Right lobe of liver (tissue), 6 donors: ENCODE measurements around the gene PAPLN. TPM values are rescaled to one million over a fixed set of nuclear protein-coding genes. Genes with fewer than 3 reads are reported as not detected.
A peak's percentile ranks its signal among the peaks of the same experiment; 100 is the strongest.
"Not testable (repeated sequence)": the region's sequence is repeated elsewhere in the genome, so short reads cannot be mapped to it uniquely, and the experiment has no call there.

ENCODE experiments used
- ATAC-seq, 4 donors: fragments of 200-7000 bp; cut with Tn5 transposase; one replicate each; pipeline ENCODE4 v1.9.1; 2020; ENCODE audit warnings: mild to moderate bottlenecking in 4 of 4, moderate library complexity in 4 of 4
- DNase-seq, 3 donors: peaks; one replicate each; pipeline ENCODE4 v3.0.0-alpha.2; 2020
- H3K27ac ChIP-seq, 3 donors: fragments of 200-600 bp; one replicate each; pipeline ENCODE4 v1.8.0; 2022
- H3K27me3 ChIP-seq, 2 donors: fragments of 200-600 bp; one replicate each; pipeline ENCODE4 v1.8.0; 2022
- H3K36me3 ChIP-seq, 4 donors: fragments of 200-600 bp; sonication (generic) in 1 of 4; one replicate each; pipeline versions ENCODE4 v1.5.1 to v1.8.0; 2017 to 2022; ENCODE audit warnings: control low read depth in 1 of 4
- H3K4me1 ChIP-seq, 4 donors: fragments of 200-600 bp; sonication (generic) in 1 of 4; one replicate each; pipeline versions ENCODE4 v1.5.1 to v1.8.0; 2017 to 2022; ENCODE audit warnings: control low read depth in 1 of 4
- H3K4me3 ChIP-seq, 3 donors: fragments of 200-600 bp; one replicate each; pipeline ENCODE4 v1.8.0; 2022
- H3K9me3 ChIP-seq, 4 donors: fragments of 200-600 bp; sonication (generic) in 1 of 4; one replicate each; pipeline versions ENCODE4 v1.5.1 to v1.8.0; 2017 to 2022; ENCODE audit warnings: control low read depth in 1 of 4
- POLR2A ChIP-seq: fragments of 450-650 bp; IDR thresholded peaks from one replicate; pipeline ENCODE4 v1.6.1; 2017; ENCODE audit warnings: antibody characterized with exemption, mild to moderate bottlenecking
- WGBS: methylation state at CpG from one replicate; pipeline ENCODE4 v1.1.6; 2018; ENCODE audit warnings: low coverage, low lambda C conversion rate; ENCODE audit not compliant: insufficient coverage; ENCODE audit errors: missing lambda C conversion rate; 5-methylcytosine and 5-hydroxymethylcytosine counted together
- intact Hi-C, 2 donors: fragments of 100-400 bp; cut with DNase I; formaldehyde crosslinking; loops; one replicate each; pipeline versions ENCODE4 v1.11.2 to v1.14.1; 2022
- total RNA-seq, 6 experiments: library from RNA; depleted of rRNA in 2 of 6; stranded (reverse); fragments of >200 nt in 2 of 6; fragmentation: NEBNext Ultra II Directional in 3 of 6; extraction: Animal tissue kit (Norgen Biotek cat#: 25700) in 3 of 6; gene quantifications; one replicate each; pipeline versions ENCODE4 v1.1.0 to v1.2.4, GENCODE V29; 2016 to 2023
- TF ChIP-seq, protein P1 (sequence below), 4 donors: fragments of 200-600 bp in 3 of 4; fragments of 450-650 bp in 1 of 4; IDR thresholded peaks; one replicate each; pipeline versions ENCODE4 v1.5.1 to v1.8.0; 2016 to 2022; ENCODE audit warnings: antibody characterized with exemption in 4 of 4, mild to moderate bottlenecking in 2 of 4
- donor health status: DM: no; HTN: yes; CAD: no.
- donor health status: DM: no; HTN: no; CAD: no.
- donor health status: DM: no; HTN: no; CAD: no.
- donor health status: DM: no; HTN: yes; CAD: no.
- donor health status: DM: no; HTN: yes; CAD: no.

The PAPLN gene
- total RNA-seq, 6 experiments from 2014 or later = 0.86 to 3.2 (median 1.2) TPM

DNA sequence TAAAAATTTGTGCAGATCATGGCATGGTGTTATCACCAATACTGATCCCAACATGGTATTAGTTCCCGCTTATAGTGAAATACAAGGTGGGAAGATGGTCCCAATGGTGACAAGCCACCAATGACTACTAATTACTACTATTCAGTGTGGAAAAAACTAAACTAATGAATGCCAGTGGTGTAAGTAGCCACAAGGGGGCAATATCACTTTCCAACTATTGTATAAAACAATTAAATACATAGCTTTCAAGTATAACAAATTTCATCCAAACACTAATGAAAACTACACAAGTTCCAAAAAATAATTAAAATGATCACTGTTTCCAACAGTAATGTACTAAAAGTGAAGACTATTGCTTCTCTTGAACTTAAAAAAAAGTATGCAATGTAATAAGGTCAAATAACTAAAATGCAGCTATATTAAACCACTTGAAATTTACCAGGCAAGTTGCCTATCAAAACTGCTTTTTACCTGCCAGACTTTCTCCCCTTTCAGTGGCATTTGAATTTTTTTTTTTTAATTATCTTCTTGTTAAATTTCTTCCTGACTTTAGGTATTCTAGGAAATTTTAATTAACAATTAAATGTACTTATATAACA is 58.0 kb downstream of the PAPLN start:
- TF ChIP-seq, protein P1, sequence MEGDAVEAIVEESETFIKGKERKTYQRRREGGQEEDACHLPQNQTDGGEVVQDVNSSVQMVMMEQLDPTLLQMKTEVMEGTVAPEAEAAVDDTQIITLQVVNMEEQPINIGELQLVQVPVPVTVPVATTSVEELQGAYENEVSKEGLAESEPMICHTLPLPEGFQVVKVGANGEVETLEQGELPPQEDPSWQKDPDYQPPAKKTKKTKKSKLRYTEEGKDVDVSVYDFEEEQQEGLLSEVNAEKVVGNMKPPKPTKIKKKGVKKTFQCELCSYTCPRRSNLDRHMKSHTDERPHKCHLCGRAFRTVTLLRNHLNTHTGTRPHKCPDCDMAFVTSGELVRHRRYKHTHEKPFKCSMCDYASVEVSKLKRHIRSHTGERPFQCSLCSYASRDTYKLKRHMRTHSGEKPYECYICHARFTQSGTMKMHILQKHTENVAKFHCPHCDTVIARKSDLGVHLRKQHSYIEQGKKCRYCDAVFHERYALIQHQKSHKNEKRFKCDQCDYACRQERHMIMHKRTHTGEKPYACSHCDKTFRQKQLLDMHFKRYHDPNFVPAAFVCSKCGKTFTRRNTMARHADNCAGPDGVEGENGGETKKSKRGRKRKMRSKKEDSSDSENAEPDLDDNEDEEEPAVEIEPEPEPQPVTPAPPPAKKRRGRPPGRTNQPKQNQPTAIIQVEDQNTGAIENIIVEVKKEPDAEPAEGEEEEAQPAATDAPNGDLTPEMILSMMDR (IDR thresholded peaks at IDR 0.05) = peak; percentile 71 to 81 (median 76)
- TF ChIP-seq POLR2A = no peak
- no peak overlapping the region for H3K4me3 ChIP-seq
- H3K36me3 ChIP-seq = peaks cover 0 to 18% (median 5%) of the 10 kb centered on the region in 4 donors
- H3K27me3 ChIP-seq = no peaks in the 10 kb centered on the region
- DNase-seq = no peak
- intact Hi-C loops = loop anchor here (10.0 kb wide), 1 partner anchor 180 kb away; no protein-coding TSS in a partner anchor
- WGBS = 82% methylated on average over 1 of the region's 1 CpG
- peaks cover 0 to 19% (median 8%) of the 10 kb centered on the region in 4 donors for H3K4me1 ChIP-seq
- H3K27ac ChIP-seq = peak overlapping the region in 1 of 3 donors; percentile 60
- H3K9me3 ChIP-seq = no peaks in the 10 kb centered on the region
- peak; percentile 59 to 75 (median 67) for ATAC-seq

DNA sequence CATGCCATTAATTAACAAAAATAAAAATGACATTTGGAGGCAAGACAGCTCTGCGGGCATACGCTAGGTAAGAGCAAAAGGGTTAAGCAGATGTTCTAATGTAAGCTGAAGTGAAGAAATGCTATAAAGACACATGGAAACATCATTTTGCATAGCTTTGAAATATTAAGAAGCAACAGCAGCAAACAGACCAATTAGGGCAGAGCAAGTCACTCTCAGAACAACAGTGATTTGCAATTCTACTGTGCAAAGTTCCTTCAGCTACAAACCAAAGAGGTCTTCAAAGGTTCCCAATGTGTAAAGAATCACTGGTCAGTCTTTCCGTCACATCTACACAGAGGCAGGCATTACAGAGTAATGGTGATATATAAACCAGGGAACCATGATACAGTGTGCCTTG is 68.2 kb downstream of the PAPLN start:
- Histone ChIP-seq H3K36me3 (no peaks in the 10 kb centered on the region), H3K9me3 (no peaks in the 10 kb centered on the region), H3K27me3 (no peaks in the 10 kb centered on the region), H3K27ac (no peak overlapping the region), H3K4me3 (no peak overlapping the region), H3K4me1 (no peaks in the 10 kb centered on the region)
- DNase-seq (no peak), ATAC-seq (no peak)
- 70% methylated on average over 3 of the region's 3 CpGs for WGBS
- TF ChIP-seq, protein P1 (IDR thresholded peaks at IDR 0.05) = no peak
- no peak for TF ChIP-seq POLR2A
- intact Hi-C loops = no loop called here

DNA sequence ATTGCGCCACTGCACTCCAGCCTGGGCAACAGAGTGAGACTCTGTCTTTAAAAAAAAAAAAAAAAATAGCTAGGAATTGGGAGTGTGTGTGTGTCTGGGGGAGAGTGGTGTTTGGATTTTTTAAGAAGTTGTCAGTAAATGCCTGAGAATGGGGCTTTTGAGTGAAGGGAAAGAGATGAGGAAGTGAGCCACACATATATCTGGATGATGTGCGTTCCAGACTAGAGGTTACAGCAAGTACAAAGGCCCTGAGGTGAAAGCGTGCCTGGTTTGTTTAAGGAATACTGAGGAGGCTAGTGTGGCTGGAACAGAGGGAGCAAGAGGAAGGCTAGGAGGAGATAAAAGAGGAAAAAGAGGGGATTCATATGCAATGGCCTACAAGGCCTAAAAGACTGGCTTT is 70.0 kb downstream of the PAPLN start:
- Histone ChIP-seq H3K36me3 (no peaks in the 10 kb centered on the region), H3K9me3 (no peaks in the 10 kb centered on the region), H3K4me3 (no peak overlapping the region), H3K27ac (no peak overlapping the region), H3K27me3 (no peaks in the 10 kb centered on the region), H3K4me1 (peaks cover 0 to 7% (median 0%) of the 10 kb centered on the region in 4 donors)
- 88% methylated on average over 3 of the region's 3 CpGs for WGBS
- DNase-seq (no peak), ATAC-seq (no peak)
- intact Hi-C loops = no loop called here
- TF ChIP-seq, protein P1 (IDR thresholded peaks at IDR 0.05) = no peak
- TF ChIP-seq POLR2A = no peak

DNA sequence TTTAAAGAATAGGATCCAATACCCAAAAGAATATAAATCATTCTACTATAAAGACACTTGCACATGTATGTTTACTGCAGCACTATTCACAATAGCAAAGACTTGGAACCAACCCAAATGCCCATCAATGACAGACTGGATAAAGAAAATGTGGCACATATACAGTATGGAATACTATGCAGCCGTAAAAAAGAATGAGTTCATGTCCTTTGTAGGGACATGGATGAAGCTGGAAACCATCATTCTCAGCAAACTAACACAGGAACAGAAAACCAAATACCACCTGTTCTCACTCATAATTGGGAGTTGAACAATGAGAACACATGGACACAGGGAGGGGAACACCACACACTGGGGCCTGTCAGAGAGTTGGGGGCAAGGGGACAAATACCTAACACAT is 71.9 kb downstream of the PAPLN start:
- no CpG with 5 or more reads among the region's 1 CpG for WGBS
- ATAC-seq, intact Hi-C loops: not testable (repeated sequence)

DNA sequence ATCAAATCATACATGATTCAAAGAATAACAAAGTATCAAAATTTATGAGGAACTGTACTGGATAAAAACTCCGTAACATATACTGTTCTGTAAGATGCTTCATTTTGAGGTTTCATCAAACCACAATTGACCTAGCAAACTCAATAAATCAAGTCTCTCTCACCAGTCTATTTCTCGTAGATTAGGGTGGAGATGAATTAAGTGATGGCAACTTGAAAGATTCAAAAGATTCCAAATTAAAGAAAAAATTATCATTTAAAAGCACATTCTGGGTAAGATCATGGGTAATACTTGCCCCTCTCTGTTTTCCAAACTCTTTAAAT is 74.4 kb downstream of the PAPLN start:
- Histone ChIP-seq H3K36me3 (no peaks in the 10 kb centered on the region), H3K4me3 (no peak overlapping the region), H3K27me3 (no peaks in the 10 kb centered on the region), H3K9me3 (no peaks in the 10 kb centered on the region), H3K4me1 (peaks cover 0 to 7% (median 0%) of the 10 kb centered on the region in 4 donors), H3K27ac (no peak overlapping the region)
- intact Hi-C loops = no loop called here
- TF ChIP-seq, protein P1 (IDR thresholded peaks at IDR 0.05) = no peak
- TF ChIP-seq POLR2A = no peak
- DNase-seq = no peak
- ATAC-seq = no peak
- WGBS = 65% methylated on average over 2 of the region's 2 CpGs

More for the DNA sequence above, 71.9 kb downstream of the PAPLN start:
- H3K36me3 ChIP-seq, DNase-seq, H3K27ac ChIP-seq, H3K27me3 ChIP-seq, H3K4me1 ChIP-seq, H3K9me3 ChIP-seq, H3K4me3 ChIP-seq: not testable (repeated sequence)
